Progenitor cell of endocrine pancreas (in vitro differentiated cells): ENCODE results near the gene ENTPD5. TPM values are rescaled to one million over a fixed set of nuclear protein-coding genes. Genes with fewer than 3 reads are reported as not detected.

Experiments
- DNase-seq: peaks from one replicate; pipeline ENCODE4 v3.0.0; 2021; ENCODE audit warnings: low spot score; ENCODE audit not compliant: unreplicated experiment
- H3K27ac Mint-ChIP-seq: 2 replicates; pipeline ENCODE4 v1.8.0; 2021; ENCODE audit warnings: mild to moderate bottlenecking, moderate library complexity, mixed read lengths
- H3K27me3 Mint-ChIP-seq: 2 replicates; pipeline ENCODE4 v1.8.0; 2021; ENCODE audit warnings: mixed read lengths
- H3K36me3 Mint-ChIP-seq: 2 replicates; pipeline ENCODE4 v1.8.0; 2022; ENCODE audit warnings: mixed read lengths; ENCODE audit not compliant: insufficient read depth
- H3K4me1 Mint-ChIP-seq: 2 replicates; pipeline ENCODE4 v1.8.0; 2021; ENCODE audit warnings: low read depth, mixed read lengths
- H3K4me3 Mint-ChIP-seq: 2 replicates; pipeline ENCODE4 v1.8.0; 2021; ENCODE audit warnings: low read depth, mild to moderate bottlenecking, moderate library complexity, mixed read lengths
- H3K9me3 Mint-ChIP-seq: 2 replicates; pipeline ENCODE4 v1.8.0; 2021; ENCODE audit warnings: low read depth, mixed read lengths
- CTCF ChIP-seq: fragments of 200-600 bp; sonication (generic); IDR thresholded peaks from one replicate; pipeline ENCODE4 v1.5.0; 2021; ENCODE audit warnings: antibody characterized with exemption, mild to moderate bottlenecking; ENCODE audit not compliant: unreplicated experiment
- total RNA-seq: library from RNA; stranded (reverse); gene quantifications from 2 replicates; pipeline ENCODE4 v1.2.1, GENCODE V29; 2021

ENTPD5 gene
- total RNA-seq, 1 donor from 2014 or later: 14.2 TPM

GRCh38 chr14:73916324-73916723 lies 102.8 kb downstream of the ENTPD5 start:
- Mint-ChIP-seq H3K9me3 (peaks cover 9% of the 10 kb centered on the region), H3K27ac (no peak overlapping the region), H3K27me3 (no peaks in the 10 kb centered on the region), H3K4me3 (no peak overlapping the region), H3K4me1 (peaks cover 2% of the 10 kb centered on the region), H3K36me3 (peaks cover 33% of the 10 kb centered on the region)
- DNase-seq: no peak
- TF ChIP-seq CTCF: no peak

- no peak for DNase-seq
- no peaks in the 10 kb centered on the region for H3K27me3 Mint-ChIP-seq
- peaks cover 2% of the 10 kb centered on the region for H3K4me1 Mint-ChIP-seq
- no peak overlapping the region for H3K4me3 Mint-ChIP-seq
- TF ChIP-seq CTCF: no peak
- H3K9me3 Mint-ChIP-seq: peaks cover 9% of the 10 kb centered on the region
- no peak overlapping the region for H3K27ac Mint-ChIP-seq
- peaks cover 45% of the 10 kb centered on the region for H3K36me3 Mint-ChIP-seq
Measured at GRCh38 chr14:73913256-73913655, 105.8 kb downstream of the ENTPD5 start.

- Mint-ChIP-seq H3K27me3 (no peaks in the 10 kb centered on the region), H3K27ac (no peak overlapping the region), H3K4me3 (no peak overlapping the region), H3K36me3 (peaks cover 52% of the 10 kb centered on the region), H3K9me3 (peaks cover 9% of the 10 kb centered on the region), H3K4me1 (peaks cover 2% of the 10 kb centered on the region)
- DNase-seq: no peak
- no peak for TF ChIP-seq CTCF
Measured at GRCh38 chr14:73909681-73910080, 109.4 kb downstream of the ENTPD5 start.

Other genes starting within 250 kb of the ENTPD5 start
- 6.9 and 11.0 TPM in 2 replicates for gene PTGR2, start 167.5 kb downstream of the ENTPD5 start, total RNA-seq
- gene ZNF410, start 132.4 kb downstream of the ENTPD5 start, total RNA-seq: 49.9 and 53.3 TPM in 2 replicates
- 3.4 and 3.7 TPM in 2 replicates for gene FAM161B, start 69.2 kb downstream of the ENTPD5 start, total RNA-seq
- gene COQ6, start 69.0 kb downstream of the ENTPD5 start, total RNA-seq: 20.8 and 22.9 TPM in 2 replicates
- gene BBOF1, start 61 bp upstream of the ENTPD5 start, total RNA-seq: 4.5 and 5.6 TPM in 2 replicates
- 55.4 and 57.3 TPM in 2 replicates for gene ALDH6A1, start 65.2 kb upstream of the ENTPD5 start, total RNA-seq
- 13.4 and 14.3 TPM in 2 replicates for gene LIN52, start 65.7 kb upstream of the ENTPD5 start, total RNA-seq
- not detected in 2 replicates for gene VSX2, start 220.2 kb upstream of the ENTPD5 start, total RNA-seq